Progenitor cell of endocrine pancreas (in vitro differentiated cells): ENCODE measurements around the gene FLOT2. TPM values are rescaled to one million over a fixed set of nuclear protein-coding genes. Genes with fewer than 3 reads are reported as not detected.
A peak's percentile ranks its signal among the peaks of the same experiment; 100 is the strongest.

Experiments
- DNase-seq: peaks from one replicate; pipeline ENCODE4 v3.0.0; 2021; ENCODE audit warnings: low spot score; ENCODE audit not compliant: unreplicated experiment
- H3K27ac Mint-ChIP-seq: 2 replicates; pipeline ENCODE4 v1.8.0; 2021; ENCODE audit warnings: mild to moderate bottlenecking, moderate library complexity, mixed read lengths
- H3K27me3 Mint-ChIP-seq: 2 replicates; pipeline ENCODE4 v1.8.0; 2021; ENCODE audit warnings: mixed read lengths
- H3K36me3 Mint-ChIP-seq: 2 replicates; pipeline ENCODE4 v1.8.0; 2022; ENCODE audit warnings: mixed read lengths; ENCODE audit not compliant: insufficient read depth
- H3K4me1 Mint-ChIP-seq: 2 replicates; pipeline ENCODE4 v1.8.0; 2021; ENCODE audit warnings: low read depth, mixed read lengths
- H3K4me3 Mint-ChIP-seq: 2 replicates; pipeline ENCODE4 v1.8.0; 2021; ENCODE audit warnings: low read depth, mild to moderate bottlenecking, moderate library complexity, mixed read lengths
- H3K9me3 Mint-ChIP-seq: 2 replicates; pipeline ENCODE4 v1.8.0; 2021; ENCODE audit warnings: low read depth, mixed read lengths
- CTCF ChIP-seq: fragments of 200-600 bp; sonication (generic); IDR thresholded peaks from one replicate; pipeline ENCODE4 v1.5.0; 2021; ENCODE audit warnings: antibody characterized with exemption, mild to moderate bottlenecking; ENCODE audit not compliant: unreplicated experiment
- total RNA-seq: library from RNA; stranded (reverse); gene quantifications from 2 replicates; pipeline ENCODE4 v1.2.1, GENCODE V29; 2021

FLOT2 gene
- total RNA-seq, 1 donor from 2014 or later: 131 TPM

GRCh38 chr17:28892024-28892423 is 5.5 kb downstream of the FLOT2 start:
- Mint-ChIP-seq H3K4me3 (no peak overlapping the region), H3K9me3 (no peaks in the 10 kb centered on the region), H3K27ac (no peak overlapping the region), H3K36me3 (peaks cover 2% of the 10 kb centered on the region), H3K27me3 (no peaks in the 10 kb centered on the region), H3K4me1 (peaks cover 12% of the 10 kb centered on the region)
- no peak for TF ChIP-seq CTCF
- no peak for DNase-seq

GRCh38 chr17:28891201-28891600 is 6.3 kb downstream of the FLOT2 start:
- H3K9me3 Mint-ChIP-seq: no peaks in the 10 kb centered on the region
- TF ChIP-seq CTCF: no peak
- DNase-seq: no peak
- H3K4me3 Mint-ChIP-seq: no peak overlapping the region
- H3K4me1 Mint-ChIP-seq: peaks cover 5% of the 10 kb centered on the region
- H3K36me3 Mint-ChIP-seq: peaks cover 2% of the 10 kb centered on the region
- H3K27ac Mint-ChIP-seq: no peak overlapping the region
- no peaks in the 10 kb centered on the region for H3K27me3 Mint-ChIP-seq

GRCh38 chr17:28889996-28890395 is 7.5 kb downstream of the FLOT2 start:
- no peaks in the 10 kb centered on the region for H3K27me3 Mint-ChIP-seq
- H3K27ac Mint-ChIP-seq: peak overlapping the region; percentile 54
- TF ChIP-seq CTCF: no peak

GRCh38 chr17:28888832-28889231 is 8.7 kb downstream of the FLOT2 start:
- Mint-ChIP-seq H3K36me3 (peaks cover 5% of the 10 kb centered on the region), H3K27me3 (no peaks in the 10 kb centered on the region), H3K4me1 (no peaks in the 10 kb centered on the region), H3K27ac (no peak overlapping the region), H3K4me3 (no peak overlapping the region), H3K9me3 (no peaks in the 10 kb centered on the region)
- DNase-seq: no peak
- TF ChIP-seq CTCF: no peak

More at GRCh38 chr17:28889996-28890395, 7.5 kb downstream of the FLOT2 start:
- Mint-ChIP-seq H3K9me3 (no peaks in the 10 kb centered on the region), H3K4me1 (no peaks in the 10 kb centered on the region), H3K4me3 (no peak overlapping the region), H3K36me3 (peaks cover 3% of the 10 kb centered on the region)
- no peak for DNase-seq

GRCh38 chr17:28887871-28888471 is 9.6 kb downstream of the FLOT2 start:
- no peaks in the 10 kb centered on the region for H3K4me1 Mint-ChIP-seq
- H3K27ac Mint-ChIP-seq: no peak overlapping the region
- no peaks in the 10 kb centered on the region for H3K27me3 Mint-ChIP-seq
- DNase-seq: no peak
- H3K9me3 Mint-ChIP-seq: no peaks in the 10 kb centered on the region
- H3K4me3 Mint-ChIP-seq: no peak overlapping the region
- TF ChIP-seq CTCF: no peak
- peaks cover 6% of the 10 kb centered on the region for H3K36me3 Mint-ChIP-seq
